Measurements from ENCODE around the gene USP24.
"Not testable (repeated sequence)": the region's sequence is repeated elsewhere in the genome, so short reads cannot be mapped to it uniquely, and the experiment has no call there.

USP24 gene

DNA sequence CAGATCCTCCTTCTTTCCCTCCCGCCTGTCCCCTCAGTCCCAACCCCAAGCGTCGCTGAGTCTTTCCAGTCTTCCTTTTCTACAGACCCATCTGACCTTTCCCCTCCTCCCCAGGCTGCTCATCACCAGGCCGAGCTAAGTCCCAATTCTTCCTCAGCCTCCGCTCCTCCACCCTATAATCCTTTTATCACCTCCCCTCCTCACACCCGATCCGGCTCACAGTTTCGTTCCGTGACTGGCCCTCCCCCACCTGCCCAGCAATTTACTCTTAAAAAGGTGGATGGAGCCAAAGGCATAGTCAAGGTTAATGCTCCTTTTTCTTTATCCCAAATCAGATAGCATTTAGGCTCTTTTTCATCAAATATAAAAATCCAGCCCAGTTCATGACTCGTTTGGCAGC lies 191.0 kb downstream of the USP24 start:
- not testable (repeated sequence) for DNase-seq

DNA sequence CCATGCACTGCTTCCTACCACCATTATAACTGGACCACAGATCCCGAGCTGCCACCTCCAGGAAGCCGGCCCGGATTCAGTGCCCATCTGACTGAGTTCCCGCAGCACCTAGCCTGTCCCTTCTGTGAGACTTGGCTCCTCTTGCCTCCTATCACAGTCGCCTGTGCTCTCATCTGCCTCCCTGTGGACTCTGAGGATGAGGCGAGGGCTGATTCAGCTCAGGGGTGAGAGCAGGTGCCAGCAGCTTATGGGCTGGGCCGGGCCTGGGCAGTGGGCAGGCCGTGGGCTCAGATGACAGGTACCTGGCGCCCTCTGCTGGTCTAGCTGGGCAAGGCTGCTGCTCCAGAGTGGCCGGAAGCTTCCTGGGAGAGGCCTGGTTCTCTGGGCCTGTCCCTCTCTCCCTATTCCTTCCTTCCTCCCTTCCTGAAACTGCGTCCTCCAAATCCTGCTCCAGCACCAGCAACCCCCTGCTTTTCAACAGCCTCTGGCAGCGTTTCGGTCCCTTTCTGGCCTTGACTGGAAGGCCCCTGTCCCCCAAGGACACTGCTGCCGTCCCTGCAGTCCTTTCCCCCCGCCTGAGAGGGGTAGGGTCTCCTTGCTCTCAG lies 193.1 kb downstream of the USP24 start:
- peak; percentile 81 for DNase-seq

DNA sequence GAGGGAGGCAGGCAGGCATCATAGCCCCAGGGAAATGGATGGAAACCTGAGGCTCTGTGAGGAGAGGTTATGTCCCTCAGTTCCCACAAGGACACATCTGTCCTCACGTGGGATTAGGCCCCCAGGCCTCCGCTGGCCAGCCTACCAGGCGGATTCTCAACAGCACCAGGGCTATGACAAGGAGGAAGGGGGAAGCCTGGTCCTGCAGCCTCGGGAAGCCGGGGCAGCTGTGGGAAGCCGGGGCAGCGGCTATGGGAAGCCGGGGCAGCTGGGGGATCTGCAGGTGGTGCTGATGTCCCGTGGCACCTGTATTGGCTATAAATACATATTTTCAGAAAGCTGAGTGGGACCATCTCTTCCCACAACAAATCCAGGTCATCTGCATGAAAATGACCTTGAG lies 196.8 kb downstream of the USP24 start:
- no peak for DNase-seq

All from left hindlimb (tissue), 1 donor.